Measurements from ENCODE around the gene RGL1. TPM values are rescaled to one million over a fixed set of nuclear protein-coding genes. Genes with fewer than 3 reads are reported as not detected.
"Not testable (repeated sequence)": the region's sequence is repeated elsewhere in the genome, so short reads cannot be mapped to it uniquely, and the experiment has no call there.

The RGL1 gene
- total and polyA plus RNA-seq, 8 donors = 0.58 to 22.2 (median 8.5) TPM

DNA sequence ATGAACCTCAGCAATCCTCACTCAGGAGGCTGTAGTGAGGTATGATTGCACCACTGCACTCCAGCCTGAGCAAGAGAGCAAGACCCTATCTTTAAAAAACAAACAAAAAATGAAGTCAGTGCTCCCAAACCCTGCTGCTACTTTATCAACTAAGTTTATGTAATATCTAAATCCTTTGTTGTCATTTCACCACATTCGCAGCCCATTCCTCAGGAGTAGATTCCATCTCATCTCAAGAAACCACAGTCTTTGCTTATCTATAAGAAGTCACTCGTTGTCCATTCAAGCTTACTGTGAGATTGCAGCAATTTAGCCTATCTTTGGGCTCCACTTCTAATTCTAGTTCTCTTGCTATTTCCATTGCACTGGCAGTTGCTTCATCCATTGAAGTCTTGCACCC, 44.3 kb upstream of the RGL1 start:
- intact Hi-C loops (cut with DNase I; ENCODE audit: low total_unique reads) = no loop called here
- WGBS, 5 donors = 42 to 67% (median 44%) methylated on average over 2 of the region's 2 CpGs

DNA sequence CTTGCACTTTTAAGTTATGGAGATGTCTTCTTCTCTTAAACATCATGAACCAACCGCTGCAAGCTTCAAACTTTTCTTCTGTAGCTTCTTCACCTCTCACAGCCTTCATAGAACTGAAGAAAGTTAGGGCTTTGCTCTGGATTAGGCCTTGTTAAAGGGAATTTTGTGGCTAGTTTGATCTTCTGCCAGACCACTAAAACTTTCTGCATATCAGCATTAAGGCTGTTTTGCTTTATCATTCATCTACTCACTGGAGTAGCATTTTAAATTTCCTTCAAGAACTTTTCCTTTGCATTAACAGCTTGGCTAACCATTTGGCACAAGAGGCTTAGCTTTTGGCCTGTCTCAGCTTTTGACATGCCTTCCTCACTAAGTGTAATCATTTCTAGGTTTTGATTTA, 43.0 kb upstream of the RGL1 start:
- H3K9me3 ChIP-seq = peaks cover 4 to 34% (median 16%) of the 10 kb centered on the region in 4 donors
- no peak for DNase-seq
- no peaks in the 10 kb centered on the region for H3K4me1 ChIP-seq
- no peaks in the 10 kb centered on the region for H3K27me3 ChIP-seq
- intact Hi-C loops (cut with DNase I; ENCODE audit: low total_unique reads) = no loop called here
- no peaks in the 10 kb centered on the region for H3K36me3 ChIP-seq
- TF ChIP-seq POLR2AphosphoS5 (IDR thresholded peaks at IDR 0.05) = no peak
- 86 to 95% (median 90%) methylated on average over 1 of the region's 1 CpG for WGBS, 5 donors
- H3K4me3 ChIP-seq = no peak overlapping the region
- no peak overlapping the region for H3K27ac ChIP-seq

More for the DNA sequence above, 44.3 kb upstream of the RGL1 start:
- DNase-seq = no peak
- Histone ChIP-seq H3K4me3 (no peak overlapping the region), H3K9me3 (peaks cover 4 to 34% (median 16%) of the 10 kb centered on the region in 4 donors), H3K27ac (no peak overlapping the region), H3K36me3 (no peaks in the 10 kb centered on the region), H3K4me1 (no peaks in the 10 kb centered on the region), H3K27me3 (no peaks in the 10 kb centered on the region)
- no peak for TF ChIP-seq EP300 (IDR thresholded peaks at IDR 0.05)
- no peak for TF ChIP-seq POLR2AphosphoS5 (IDR thresholded peaks at IDR 0.05)
- TF ChIP-seq, protein P1, sequence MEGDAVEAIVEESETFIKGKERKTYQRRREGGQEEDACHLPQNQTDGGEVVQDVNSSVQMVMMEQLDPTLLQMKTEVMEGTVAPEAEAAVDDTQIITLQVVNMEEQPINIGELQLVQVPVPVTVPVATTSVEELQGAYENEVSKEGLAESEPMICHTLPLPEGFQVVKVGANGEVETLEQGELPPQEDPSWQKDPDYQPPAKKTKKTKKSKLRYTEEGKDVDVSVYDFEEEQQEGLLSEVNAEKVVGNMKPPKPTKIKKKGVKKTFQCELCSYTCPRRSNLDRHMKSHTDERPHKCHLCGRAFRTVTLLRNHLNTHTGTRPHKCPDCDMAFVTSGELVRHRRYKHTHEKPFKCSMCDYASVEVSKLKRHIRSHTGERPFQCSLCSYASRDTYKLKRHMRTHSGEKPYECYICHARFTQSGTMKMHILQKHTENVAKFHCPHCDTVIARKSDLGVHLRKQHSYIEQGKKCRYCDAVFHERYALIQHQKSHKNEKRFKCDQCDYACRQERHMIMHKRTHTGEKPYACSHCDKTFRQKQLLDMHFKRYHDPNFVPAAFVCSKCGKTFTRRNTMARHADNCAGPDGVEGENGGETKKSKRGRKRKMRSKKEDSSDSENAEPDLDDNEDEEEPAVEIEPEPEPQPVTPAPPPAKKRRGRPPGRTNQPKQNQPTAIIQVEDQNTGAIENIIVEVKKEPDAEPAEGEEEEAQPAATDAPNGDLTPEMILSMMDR (IDR thresholded peaks at IDR 0.05) = no peak
- TF ChIP-seq POLR2A (IDR thresholded peaks at IDR 0.05) = no peak

DNA sequence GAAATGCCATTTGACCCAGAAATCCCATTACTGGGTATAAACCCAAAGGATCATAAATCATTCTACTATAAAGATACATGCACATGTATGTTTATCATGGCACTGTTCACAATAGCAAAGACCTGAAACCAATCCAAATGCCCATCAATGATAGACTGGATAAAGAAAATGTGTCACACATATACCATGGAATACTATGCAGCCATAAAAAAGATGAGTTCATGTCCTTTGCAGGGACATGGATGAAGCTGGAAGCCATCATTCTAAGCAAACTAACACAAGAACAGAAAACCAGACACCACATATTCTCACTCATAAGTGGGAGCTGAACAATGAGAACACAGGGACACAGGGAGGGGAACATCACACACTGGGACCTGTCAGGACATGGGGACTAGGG, 42.1 kb upstream of the RGL1 start:
- H3K4me3 ChIP-seq; intact Hi-C loops (cut with DNase I; ENCODE audit: low total_unique reads); H3K27ac ChIP-seq; H3K27me3 ChIP-seq; DNase-seq; H3K4me1 ChIP-seq; H3K36me3 ChIP-seq: not testable (repeated sequence)
- H3K9me3 ChIP-seq = peaks cover 4 to 34% (median 16%) of the 10 kb centered on the region in 4 donors

DNA sequence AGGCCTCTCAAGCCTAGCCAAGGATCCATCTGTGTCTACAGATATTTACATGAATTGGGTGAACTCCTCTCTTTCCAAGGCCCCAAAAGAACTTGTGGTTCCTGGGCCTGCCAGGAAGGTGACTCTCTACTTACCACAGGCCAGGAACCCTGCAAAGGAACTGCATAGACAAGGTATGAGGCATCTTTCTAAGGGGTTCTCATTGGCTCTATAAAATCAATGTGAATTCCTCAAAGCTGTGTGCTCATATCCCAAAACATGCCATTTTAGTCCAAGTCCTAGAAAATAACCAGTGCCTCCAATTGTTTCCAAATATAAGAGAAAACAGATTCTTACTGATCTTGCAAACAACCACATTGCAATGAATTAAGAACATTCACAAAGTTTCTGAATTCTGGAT, 39.9 kb upstream of the RGL1 start:
- intact Hi-C loops (cut with DNase I; ENCODE audit: low total_unique reads) = no loop called here
- peaks cover 4 to 38% (median 17%) of the 10 kb centered on the region in 4 donors for H3K9me3 ChIP-seq
- DNase-seq = no peak
- no peak overlapping the region for H3K4me3 ChIP-seq
- no peaks in the 10 kb centered on the region for H3K4me1 ChIP-seq
- TF ChIP-seq POLR2AphosphoS5 (IDR thresholded peaks at IDR 0.05) = no peak
- no peak for TF ChIP-seq POLR2A (IDR thresholded peaks at IDR 0.05)
- TF ChIP-seq, protein P1 (IDR thresholded peaks at IDR 0.05) = no peak
- TF ChIP-seq EP300 (IDR thresholded peaks at IDR 0.05) = no peak
- no peak overlapping the region for H3K27ac ChIP-seq
- H3K27me3 ChIP-seq = no peaks in the 10 kb centered on the region
- H3K36me3 ChIP-seq = no peaks in the 10 kb centered on the region

DNA sequence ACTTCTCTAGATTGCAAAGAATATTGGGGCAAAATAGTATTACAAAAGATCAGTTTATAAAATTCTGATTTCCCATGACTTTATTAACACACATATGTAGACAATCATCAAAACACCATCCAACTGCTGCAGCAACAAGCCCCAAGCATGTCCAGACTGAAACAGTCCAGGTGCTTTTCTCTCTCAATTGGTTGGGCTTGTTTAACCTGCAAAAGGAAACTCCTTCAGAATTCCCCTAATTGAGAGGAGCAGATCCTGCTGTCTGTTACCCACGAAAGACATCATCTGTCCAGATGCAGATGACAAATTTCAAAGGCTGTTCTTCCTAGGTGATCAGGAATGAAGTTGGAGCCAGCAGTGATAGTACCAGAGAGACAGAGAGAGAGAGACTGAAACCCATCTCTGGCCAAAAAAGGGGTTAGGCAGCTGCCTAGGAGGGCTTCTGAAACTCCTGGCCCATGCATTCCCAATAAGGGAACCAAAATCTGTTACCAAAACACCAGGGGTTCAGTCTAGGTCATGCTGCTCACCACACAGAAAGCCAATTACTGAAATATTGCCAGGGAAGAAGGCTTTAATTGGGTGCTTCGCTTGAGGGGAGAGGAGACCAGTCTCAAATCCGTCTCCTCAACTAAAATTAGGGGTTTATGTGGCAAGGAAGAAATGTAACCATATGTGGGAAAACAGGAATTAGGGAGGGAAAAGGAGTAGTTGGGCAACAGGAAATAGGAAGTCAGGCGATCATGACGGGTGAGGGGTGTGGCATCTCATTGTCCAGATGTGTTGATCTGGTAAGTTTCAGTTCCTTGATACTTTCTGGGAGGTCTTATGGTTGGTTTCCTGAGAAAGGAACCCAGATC, 34.7 kb upstream of the RGL1 start:
- no peak overlapping the region for H3K4me3 ChIP-seq
- WGBS, 5 donors = 72 to 84% (median 74%) methylated on average over 5 of the region's 5 CpGs
- no peaks in the 10 kb centered on the region for H3K4me1 ChIP-seq
- H3K36me3 ChIP-seq = no peaks in the 10 kb centered on the region
- H3K27ac ChIP-seq = no peak overlapping the region
- TF ChIP-seq POLR2AphosphoS5 (IDR thresholded peaks at IDR 0.05) = no peak
- TF ChIP-seq EP300 (IDR thresholded peaks at IDR 0.05) = no peak
- TF ChIP-seq POLR2A (IDR thresholded peaks at IDR 0.05) = no peak
- TF ChIP-seq, protein P1 (IDR thresholded peaks at IDR 0.05) = no peak
- intact Hi-C loops (cut with DNase I; ENCODE audit: low total_unique reads) = no loop called here
- peaks cover 0 to 20% (median 12%) of the 10 kb centered on the region in 4 donors for H3K9me3 ChIP-seq
- no peak for DNase-seq
- no peaks in the 10 kb centered on the region for H3K27me3 ChIP-seq
